Ectodermal cell (in vitro differentiated cells): ENCODE data around the gene ZSCAN18.

Experiments
- H3K27ac ChIP-seq: 2 replicates; pipeline ENCODE4 v1.7.0; 2013; ENCODE audit warnings: mild to moderate bottlenecking, low read depth, low read length; ENCODE audit not compliant: insufficient read depth, poor library complexity, severe bottlenecking
- H3K27me3 ChIP-seq: 2 replicates; pipeline ENCODE4 v1.7.0; 2013; ENCODE audit warnings: mild to moderate bottlenecking, low read length; ENCODE audit not compliant: insufficient read depth, control insufficient read depth, poor library complexity, severe bottlenecking
- H3K36me3 ChIP-seq: one replicate; pipeline ENCODE4 v1.7.0; 2013; ENCODE audit warnings: low read length; ENCODE audit not compliant: control insufficient read depth, insufficient read depth
- H3K4me1 ChIP-seq: one replicate; pipeline ENCODE4 v1.7.0; 2013; ENCODE audit warnings: low read length; ENCODE audit not compliant: control insufficient read depth, insufficient read depth
- H3K4me3 ChIP-seq: 2 replicates; pipeline ENCODE4 v1.7.0; 2013; ENCODE audit warnings: low read depth, low read length, control low read depth; ENCODE audit not compliant: insufficient read depth
- H3K9me3 ChIP-seq: 2 replicates; pipeline ENCODE4 v1.7.0; 2013; ENCODE audit warnings: mild to moderate bottlenecking, low read length, moderate library complexity; ENCODE audit not compliant: control insufficient read depth
- WGBS, 2 experiments: methylation state at CpG; one replicate each; pipeline ENCODE4 v1.1.7; 2013; ENCODE audit warnings: missing lambda C conversion rate in 2 of 2; 5-methylcytosine and 5-hydroxymethylcytosine counted together

The ZSCAN18 gene

DNA sequence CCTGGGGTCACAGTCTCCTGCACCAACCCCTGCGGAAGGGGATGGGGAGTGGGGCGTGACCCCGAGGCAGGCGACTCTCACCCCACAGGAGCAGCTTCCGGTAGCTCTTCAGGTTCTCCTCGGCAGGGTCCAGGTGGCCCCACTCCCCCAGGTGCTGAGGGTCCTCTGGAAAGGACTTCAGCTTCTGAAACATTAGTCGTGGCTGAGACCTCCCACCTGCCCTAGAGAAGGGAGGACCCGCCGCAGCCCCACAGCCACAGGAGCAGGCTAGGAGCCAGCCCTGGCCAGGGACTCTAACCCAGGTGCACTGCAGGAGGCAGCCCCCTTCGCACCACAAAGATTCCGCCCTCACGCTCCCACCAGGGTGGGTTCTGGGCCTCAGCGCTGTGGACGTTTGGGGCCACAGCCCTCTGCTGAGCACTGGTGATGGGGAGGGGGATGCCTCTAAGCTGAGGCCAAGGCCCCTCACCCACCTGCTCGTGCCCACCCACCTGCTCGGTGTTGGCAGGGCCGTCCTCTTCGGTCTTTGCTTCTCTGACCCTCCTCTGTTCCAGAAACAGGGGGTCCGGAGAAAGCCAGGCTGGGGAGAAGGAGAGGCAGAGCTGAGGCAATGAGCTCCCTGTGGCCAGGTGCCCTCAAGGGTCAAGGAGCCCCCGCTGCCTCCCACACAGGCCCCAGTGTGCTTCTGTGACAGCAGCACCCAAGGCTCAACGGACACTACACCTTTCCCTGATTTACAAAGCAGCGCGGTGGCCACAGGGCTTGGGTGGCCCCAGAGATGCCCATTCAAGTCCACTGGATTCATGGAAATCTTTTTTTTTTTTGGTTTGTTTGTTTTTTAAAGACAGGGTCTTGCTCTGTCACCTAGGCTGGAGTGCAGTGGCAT, 11.0 kb downstream of the ZSCAN18 start:
- H3K4me3 ChIP-seq = no peak overlapping the region
- 96% methylated on average over 23 of the region's 23 CpGs for WGBS, 2 experiments
- no peaks in the 10 kb centered on the region for H3K4me1 ChIP-seq
- peaks cover 57% of the 10 kb centered on the region for H3K36me3 ChIP-seq
- no peaks in the 10 kb centered on the region for H3K9me3 ChIP-seq
- no peaks in the 10 kb centered on the region for H3K27me3 ChIP-seq
- H3K27ac ChIP-seq = no peak overlapping the region

DNA sequence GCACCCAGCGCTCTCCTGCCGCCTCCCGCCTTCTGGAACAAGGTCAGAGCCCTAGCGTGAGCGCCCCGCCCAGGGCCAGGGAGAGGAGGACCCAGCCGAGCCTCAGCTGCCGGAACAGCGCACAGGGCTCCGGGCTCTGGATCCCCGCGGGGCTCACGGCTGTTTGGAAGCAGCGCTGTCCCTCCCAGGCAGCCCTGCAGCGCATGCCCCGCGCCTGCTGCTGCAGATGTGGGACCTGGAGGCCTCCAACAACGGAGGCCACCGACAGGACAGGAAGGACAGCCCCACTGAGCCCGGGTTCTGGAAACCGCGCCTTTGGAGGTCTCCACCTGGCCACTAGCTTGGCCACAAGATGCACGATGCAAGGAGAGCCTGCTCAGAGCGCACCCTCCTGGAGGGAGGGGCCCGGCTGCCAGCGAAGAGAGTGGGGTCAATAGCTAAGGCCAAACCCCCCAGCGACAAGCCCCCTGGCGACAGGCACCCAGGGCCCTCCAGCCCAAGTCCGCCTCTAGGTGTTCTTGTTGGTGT, 12.6 kb downstream of the ZSCAN18 start:
- no peak overlapping the region for H3K27ac ChIP-seq
- H3K9me3 ChIP-seq = no peaks in the 10 kb centered on the region
- WGBS, 2 experiments = 92 to 94% methylated on average over 29 of the region's 29 CpGs
- no peaks in the 10 kb centered on the region for H3K27me3 ChIP-seq
- H3K4me3 ChIP-seq = no peak overlapping the region
- H3K4me1 ChIP-seq = no peaks in the 10 kb centered on the region
- H3K36me3 ChIP-seq = peaks cover 54% of the 10 kb centered on the region

DNA sequence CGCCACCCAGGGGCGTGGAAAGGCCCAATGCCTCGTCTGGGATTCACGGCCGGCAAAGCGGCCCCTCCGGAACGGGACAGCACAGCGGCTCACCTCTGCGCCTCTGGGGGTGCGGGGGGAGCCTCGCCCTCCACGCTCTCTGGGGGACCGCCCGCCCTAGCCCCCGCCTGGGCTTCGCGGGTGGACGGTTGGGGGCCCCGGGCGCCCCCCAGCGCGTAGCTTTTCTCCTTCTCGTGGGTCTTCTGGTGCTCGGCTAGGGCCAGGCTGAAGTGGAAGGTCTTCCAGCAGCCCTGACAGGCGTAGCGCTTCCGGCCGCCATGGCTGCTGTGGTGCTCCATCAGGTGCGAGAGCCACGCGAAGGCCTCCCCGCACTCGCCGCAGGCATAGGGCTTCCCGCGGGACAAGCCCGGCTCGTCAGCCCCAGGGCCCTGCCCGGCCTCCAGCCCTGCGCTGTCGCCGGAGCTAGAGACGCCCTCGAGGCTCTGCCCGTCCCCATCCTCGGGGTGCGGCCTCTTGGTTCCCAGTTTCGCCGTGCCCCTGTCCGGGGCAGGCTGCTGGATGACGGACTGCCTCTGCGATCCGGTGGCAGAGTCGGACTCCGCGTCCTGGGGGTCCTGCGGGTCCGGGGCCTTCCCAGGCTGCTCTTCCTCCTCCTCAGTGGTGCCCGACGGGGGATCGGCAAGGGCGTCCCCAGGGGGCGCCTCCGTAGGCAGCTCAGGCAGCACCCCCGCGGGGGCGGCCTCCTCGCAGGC, 13.3 kb downstream of the ZSCAN18 start:
- Histone ChIP-seq H3K36me3 (peaks cover 48% of the 10 kb centered on the region), H3K27ac (no peak overlapping the region), H3K9me3 (no peaks in the 10 kb centered on the region), H3K4me1 (no peaks in the 10 kb centered on the region), H3K4me3 (no peak overlapping the region), H3K27me3 (no peaks in the 10 kb centered on the region)
- 97% methylated on average over 69 of the region's 69 CpGs for WGBS, 2 experiments

GRCh38 chr19:58083021-58083420, 15.0 kb downstream of the ZSCAN18 start:
- Histone ChIP-seq H3K4me3 (no peak overlapping the region), H3K36me3 (peaks cover 37% of the 10 kb centered on the region), H3K9me3 (no peaks in the 10 kb centered on the region), H3K27ac (no peak overlapping the region), H3K4me1 (no peaks in the 10 kb centered on the region), H3K27me3 (no peaks in the 10 kb centered on the region)
- WGBS, 2 experiments = 87 to 96% methylated on average over 3 of the region's 3 CpGs

- peaks cover 9% of the 10 kb centered on the region for H3K36me3 ChIP-seq
- H3K27me3 ChIP-seq = no peaks in the 10 kb centered on the region
- no peaks in the 10 kb centered on the region for H3K9me3 ChIP-seq
- no peak overlapping the region for H3K27ac ChIP-seq
- H3K4me1 ChIP-seq = no peaks in the 10 kb centered on the region
- no peak overlapping the region for H3K4me3 ChIP-seq
- 84 to 86% methylated on average over 10 of the region's 10 CpGs for WGBS, 2 experiments
Measured at GRCh38 chr19:58079792-58080191, 18.2 kb downstream of the ZSCAN18 start.

GRCh38 chr19:58067240-58067912, 30.7 kb downstream of the ZSCAN18 start:
- whole genome bisulfite sequencing, 2 experiments = 91 to 94% methylated on average over 13 to 15 of the region's 15 CpGs
- H3K27me3 ChIP-seq = no peaks in the 10 kb centered on the region
- no peak overlapping the region for H3K27ac ChIP-seq
- H3K4me3 ChIP-seq = no peak overlapping the region
- H3K4me1 ChIP-seq = no peaks in the 10 kb centered on the region
- peaks cover 8% of the 10 kb centered on the region for H3K9me3 ChIP-seq
- peaks cover 16% of the 10 kb centered on the region for H3K36me3 ChIP-seq

GRCh38 chr19:58063712-58064111, 34.3 kb downstream of the ZSCAN18 start:
- Histone ChIP-seq H3K36me3 (peaks cover 16% of the 10 kb centered on the region), H3K4me1 (no peaks in the 10 kb centered on the region), H3K4me3 (no peak overlapping the region), H3K27ac (no peak overlapping the region), H3K27me3 (no peaks in the 10 kb centered on the region), H3K9me3 (peaks cover 8% of the 10 kb centered on the region)
- WGBS, 2 experiments = 93 to 94% methylated on average over 3 of the region's 3 CpGs

DNA sequence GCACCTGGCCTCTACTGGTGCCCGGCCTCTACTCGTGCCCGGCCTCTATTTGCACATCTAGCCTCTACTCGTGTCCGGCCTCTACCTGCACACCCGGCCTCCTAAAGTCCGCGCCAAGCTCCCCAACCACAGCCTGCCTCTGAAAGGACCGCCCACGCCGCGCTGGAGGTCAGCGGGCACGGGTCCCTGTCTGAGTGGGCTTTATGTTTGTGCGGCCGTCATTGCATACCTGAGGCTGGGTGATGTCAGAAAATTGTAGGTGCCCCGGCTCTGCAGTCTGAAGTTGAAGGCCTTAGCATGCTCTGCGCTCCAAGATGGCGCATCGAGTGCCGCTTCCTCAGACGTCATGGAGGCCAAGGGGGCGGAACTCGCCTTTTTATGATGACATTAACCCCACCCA, 37.8 kb downstream of the ZSCAN18 start:
- Histone ChIP-seq H3K27ac (no peak overlapping the region), H3K9me3 (no peaks in the 10 kb centered on the region), H3K36me3 (peaks cover 5% of the 10 kb centered on the region), H3K4me3 (no peak overlapping the region), H3K4me1 (no peaks in the 10 kb centered on the region), H3K27me3 (no peaks in the 10 kb centered on the region)
- WGBS, 2 experiments = 94% methylated on average over 24 of the region's 24 CpGs

- Histone ChIP-seq H3K27me3 (no peaks in the 10 kb centered on the region), H3K4me3 (peak overlapping the region; percentile 32), H3K27ac (peak overlapping the region; percentile 20), H3K9me3 (no peaks in the 10 kb centered on the region), H3K4me1 (no peaks in the 10 kb centered on the region), H3K36me3 (peaks cover 5% of the 10 kb centered on the region)
- 90% methylated on average over 28 of the region's 28 CpGs for WGBS, 2 experiments
Measured at GRCh38 chr19:58059671-58060078, 38.4 kb downstream of the ZSCAN18 start.
